ENCODE measurements around the gene FIGNL2.
"Not testable (repeated sequence)": the region's sequence is repeated elsewhere in the genome, so short reads cannot be mapped to it uniquely, and the experiment has no call there.

GRCh38 chr12:51831817-51832216, 16.7 kb downstream of the FIGNL2 start:
- TF ChIP-seq POLR2A, CTCF (IDR thresholded peaks at IDR 0.05): not testable (repeated sequence)
